Transverse colon (tissue), 4 donors: ENCODE measurements around the gene TTLL7. TPM values are rescaled to one million over a fixed set of nuclear protein-coding genes. Genes with fewer than 3 reads are reported as not detected.

Experiments used
- DNase-seq: peaks from one replicate; pipeline ENCODE4 v3.0.0-alpha.2; 2019
- H3K27ac ChIP-seq, 4 donors: fragments of 200-600 bp; sonication (generic); 2 replicates each; pipeline ENCODE4 v1.5.1; 2016 to 2018; ENCODE audit warnings: inconsistent platforms in 4 of 4
- H3K27me3 ChIP-seq: fragments of 200-600 bp; sonication (generic); 2 replicates; pipeline ENCODE4 v1.5.1; 2017; ENCODE audit warnings: inconsistent platforms
- H3K36me3 ChIP-seq, 4 donors: fragments of 200-600 bp; sonication (generic); 2 replicates each; pipeline ENCODE4 v1.5.1; 2017 to 2019; ENCODE audit warnings: inconsistent platforms in 4 of 4
- H3K4me1 ChIP-seq, 4 donors: fragments of 200-600 bp; sonication (generic); 2 replicates each; pipeline ENCODE4 v1.5.1; 2017 to 2020; ENCODE audit warnings: inconsistent platforms in 4 of 4
- H3K4me3 ChIP-seq, 4 donors: fragments of 200-600 bp; sonication (generic); 1 replicate in 1 of 4; 2 replicates in 3 of 4; pipeline versions ENCODE4 v1.5.1 to v1.6.1; 2017 to 2019; ENCODE audit warnings: inconsistent platforms in 4 of 4
- H3K9me3 ChIP-seq, 2 donors: fragments of 200-600 bp; sonication (generic); 2 replicates each; pipeline ENCODE4 v1.5.1; 2017 to 2019; ENCODE audit warnings: inconsistent platforms in 2 of 2
- EP300 ChIP-seq: sonication (generic); formaldehyde crosslinking; IDR thresholded peaks from one replicate; pipeline ENCODE4 v1.6.1; 2017; ENCODE audit warnings: antibody characterized with exemption, low read depth
- POLR2A ChIP-seq: fragments of 450-650 bp; IDR thresholded peaks from one replicate; pipeline ENCODE4 v1.6.1; 2016; ENCODE audit warnings: antibody characterized with exemption, mild to moderate bottlenecking, moderate library complexity
- POLR2AphosphoS5 ChIP-seq, 3 donors: sonication (generic); formaldehyde crosslinking; IDR thresholded peaks; one replicate each; pipeline ENCODE4 v1.6.1; 2016; ENCODE audit warnings: antibody characterized with exemption in 3 of 3
- WGBS, 2 donors: methylation state at CpG; one replicate each; pipeline ENCODE4 v1.1.5; 2018; ENCODE audit warnings: low coverage in 1 of 2; 5-methylcytosine and 5-hydroxymethylcytosine counted together
- in situ Hi-C, 4 donors: fragments of 200-750 bp; cut with MboI; loops; one replicate each; pipeline versions ENCODE4 v1.15.0 to v1.15.1; 2017; ENCODE audit warnings: low sequenced_read_pairs in 3 of 4, low pct_ligation_motif_present in 1 of 4, low pct_unique_long_range_greater_than_20kb in 1 of 4
- intact Hi-C: fragments of 100-400 bp; cut with DNase I; formaldehyde crosslinking; loops from one replicate; pipeline ENCODE4 v1.15.1; 2023; ENCODE audit warnings: low total_unique reads
- total RNA-seq, 4 donors: library from RNA; depleted of rRNA; stranded (reverse); fragments of >200 nt; gene quantifications; one replicate each; pipeline ENCODE4 v1.1.0, GENCODE V29; 2016
- TF ChIP-seq, protein P1 (sequence below), 5 experiments: fragments of 200-600 bp in 3 of 5; fragments of 450-650 bp in 2 of 5; sonication (generic) in 3 of 5; IDR thresholded peaks; 1 replicate in 2 of 5; 2 replicates in 3 of 5; pipeline ENCODE4 v1.5.1; 2016 to 2017; ENCODE audit warnings: antibody characterized with exemption in 5 of 5, inconsistent platforms in 3 of 5, mild to moderate bottlenecking in 2 of 5, moderate library complexity in 1 of 5

TTLL7 gene
- total RNA-seq, 4 donors from 2014 or later, result 2.7 to 9.5 (median 4.2) TPM

DNA sequence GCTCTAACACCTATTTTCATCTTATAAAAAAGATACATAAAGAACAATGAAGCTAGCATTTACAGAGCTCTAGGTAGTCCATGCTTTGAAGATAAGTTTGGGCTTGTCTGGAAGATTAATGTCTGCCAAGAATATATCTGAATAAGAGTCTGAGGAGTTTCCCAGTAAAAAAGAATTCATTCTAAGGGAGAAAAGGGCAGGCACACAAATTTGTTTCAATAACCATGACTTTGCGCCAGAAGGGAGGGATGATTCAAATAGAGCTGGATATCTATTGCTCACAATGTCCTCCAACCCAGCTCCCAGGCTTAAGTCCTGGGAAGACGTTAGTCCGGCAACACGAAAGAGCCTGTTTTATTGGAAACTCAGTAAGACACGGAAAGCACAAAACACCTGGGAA is 9.7 kb upstream of the TTLL7 start:
- DNase-seq, result no peak
- TF ChIP-seq, protein P1, sequence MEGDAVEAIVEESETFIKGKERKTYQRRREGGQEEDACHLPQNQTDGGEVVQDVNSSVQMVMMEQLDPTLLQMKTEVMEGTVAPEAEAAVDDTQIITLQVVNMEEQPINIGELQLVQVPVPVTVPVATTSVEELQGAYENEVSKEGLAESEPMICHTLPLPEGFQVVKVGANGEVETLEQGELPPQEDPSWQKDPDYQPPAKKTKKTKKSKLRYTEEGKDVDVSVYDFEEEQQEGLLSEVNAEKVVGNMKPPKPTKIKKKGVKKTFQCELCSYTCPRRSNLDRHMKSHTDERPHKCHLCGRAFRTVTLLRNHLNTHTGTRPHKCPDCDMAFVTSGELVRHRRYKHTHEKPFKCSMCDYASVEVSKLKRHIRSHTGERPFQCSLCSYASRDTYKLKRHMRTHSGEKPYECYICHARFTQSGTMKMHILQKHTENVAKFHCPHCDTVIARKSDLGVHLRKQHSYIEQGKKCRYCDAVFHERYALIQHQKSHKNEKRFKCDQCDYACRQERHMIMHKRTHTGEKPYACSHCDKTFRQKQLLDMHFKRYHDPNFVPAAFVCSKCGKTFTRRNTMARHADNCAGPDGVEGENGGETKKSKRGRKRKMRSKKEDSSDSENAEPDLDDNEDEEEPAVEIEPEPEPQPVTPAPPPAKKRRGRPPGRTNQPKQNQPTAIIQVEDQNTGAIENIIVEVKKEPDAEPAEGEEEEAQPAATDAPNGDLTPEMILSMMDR (IDR thresholded peaks at IDR 0.05), result no peak
- TF ChIP-seq POLR2A (no peak), POLR2AphosphoS5 (IDR thresholded peaks at IDR 0.05) (no peak), EP300 (no peak)
- H3K36me3 ChIP-seq, result no peaks in the 10 kb centered on the region
- no peak overlapping the region for H3K4me3 ChIP-seq
- H3K9me3 ChIP-seq, result no peaks in the 10 kb centered on the region
- H3K4me1 ChIP-seq, result no peaks in the 10 kb centered on the region
- WGBS, 2 donors, result 90 to 91% methylated on average over 5 of the region's 5 CpGs
- intact Hi-C loops, result no loop called here
- in situ Hi-C loops, result no loop called here
- no peak overlapping the region for H3K27ac ChIP-seq
- H3K27me3 ChIP-seq, result no peaks in the 10 kb centered on the region

DNA sequence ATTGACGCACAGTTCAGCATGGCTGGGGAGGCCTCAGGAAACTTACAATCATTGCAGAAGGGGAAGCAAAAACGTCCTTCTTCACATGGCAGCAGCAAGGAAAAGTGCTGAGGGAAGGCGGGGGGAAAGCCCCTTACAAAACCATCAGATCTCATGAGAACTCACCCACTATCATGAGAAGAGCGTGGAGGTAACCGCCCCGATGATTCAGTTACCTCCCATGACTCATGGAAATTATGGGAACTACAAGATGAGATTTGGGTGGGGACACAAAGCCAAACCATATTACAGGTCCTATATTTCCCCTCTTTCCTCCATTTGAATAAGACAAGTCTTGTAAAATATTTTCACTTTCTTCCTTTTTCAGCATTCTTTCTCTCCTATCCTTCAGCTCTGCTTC is 7.7 kb upstream of the TTLL7 start:
- Histone ChIP-seq H3K4me3 (no peak overlapping the region), H3K27ac (no peak overlapping the region), H3K9me3 (no peaks in the 10 kb centered on the region), H3K27me3 (no peaks in the 10 kb centered on the region), H3K4me1 (no peaks in the 10 kb centered on the region), H3K36me3 (no peaks in the 10 kb centered on the region)
- no peak for TF ChIP-seq POLR2AphosphoS5 (IDR thresholded peaks at IDR 0.05)
- TF ChIP-seq POLR2A, result no peak
- TF ChIP-seq EP300, result no peak
- TF ChIP-seq, protein P1 (IDR thresholded peaks at IDR 0.05), result no peak
- DNase-seq, result no peak
- WGBS, 2 donors, result 78 to 89% methylated on average over 4 to 6 of the region's 6 CpGs
- intact Hi-C loops (no loop called here), in situ Hi-C loops (no loop called here)

DNA sequence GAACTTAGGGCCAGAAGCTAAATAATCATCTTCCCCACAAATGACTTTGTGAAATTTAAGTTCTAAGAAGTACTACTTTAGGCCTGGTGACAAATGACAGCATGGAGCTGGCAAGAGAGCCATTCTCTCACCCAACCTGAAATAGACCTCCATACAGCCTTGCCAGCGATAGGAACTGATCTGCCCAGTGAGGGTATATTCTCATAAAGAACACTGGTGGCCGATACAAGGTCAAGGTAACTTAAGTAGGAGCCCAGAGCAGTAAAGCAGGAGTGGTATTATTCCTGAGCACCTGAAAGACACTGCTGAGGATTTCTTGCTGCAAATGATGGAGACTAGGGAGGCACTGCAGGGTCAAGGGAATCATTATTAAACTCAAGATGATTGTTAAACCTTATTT is 2.6 kb upstream of the TTLL7 start:
- 71% methylated on average over 2 of the region's 2 CpGs; no CpG with 5 or more reads in 1 of the 2 donors for WGBS, 2 donors
- in situ Hi-C loops, result no loop called here

DNA sequence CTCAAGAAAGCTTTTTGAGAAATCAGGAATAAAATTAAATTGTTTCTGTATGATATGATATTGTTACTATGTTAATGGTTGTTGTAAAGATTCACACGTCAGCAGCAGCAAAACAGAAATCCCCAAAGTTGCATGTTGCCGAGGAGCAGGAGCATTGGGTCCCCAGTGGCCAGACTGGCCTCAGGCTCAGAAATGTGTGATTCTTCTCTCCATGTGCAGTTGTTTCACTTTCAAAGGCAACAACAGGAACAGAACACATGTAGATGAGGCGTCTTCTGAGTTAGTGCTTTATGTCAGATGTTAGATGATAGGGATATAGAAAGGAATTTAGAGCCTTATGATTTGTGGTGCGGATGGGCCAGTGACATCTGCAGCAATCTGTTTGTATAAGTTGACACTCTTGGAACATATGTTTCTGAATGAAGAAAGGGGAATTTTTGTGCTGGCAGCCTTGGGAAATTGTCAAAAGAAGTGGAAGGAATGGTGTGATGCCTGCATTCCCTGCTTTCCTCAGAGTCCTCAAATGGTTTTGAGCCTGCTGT is 2.1 kb upstream of the TTLL7 start:
- WGBS, 2 donors, result 75 to 81% methylated on average over 2 to 4 of the region's 4 CpGs
- intact Hi-C loops, result no loop called here
- Histone ChIP-seq H3K27me3 (peaks cover 28% of the 10 kb centered on the region), H3K27ac (no peak overlapping the region), H3K9me3 (no peaks in the 10 kb centered on the region), H3K4me1 (peaks cover 0 to 11% (median 8%) of the 10 kb centered on the region in 4 donors), H3K36me3 (no peaks in the 10 kb centered on the region), H3K4me3 (no peak overlapping the region)
- in situ Hi-C loops, result no loop called here
- no peak for DNase-seq
- no peak for TF ChIP-seq EP300
- TF ChIP-seq, protein P1 (IDR thresholded peaks at IDR 0.05), result no peak
- no peak for TF ChIP-seq POLR2A
- no peak for TF ChIP-seq POLR2AphosphoS5 (IDR thresholded peaks at IDR 0.05)

More for the DNA sequence above, 2.6 kb upstream of the TTLL7 start:
- Histone ChIP-seq H3K36me3 (no peaks in the 10 kb centered on the region), H3K27me3 (peaks cover 28% of the 10 kb centered on the region), H3K4me3 (no peak overlapping the region), H3K4me1 (peaks cover 0 to 11% (median 8%) of the 10 kb centered on the region in 4 donors), H3K27ac (no peak overlapping the region), H3K9me3 (no peaks in the 10 kb centered on the region)
- intact Hi-C loops, result no loop called here
- no peak for DNase-seq
- TF ChIP-seq EP300 (no peak), POLR2AphosphoS5 (IDR thresholded peaks at IDR 0.05) (no peak), POLR2A (no peak)
- TF ChIP-seq, protein P1 (IDR thresholded peaks at IDR 0.05), result no peak
